HFFc6 (cell line): ENCODE data around the gene OAF. TPM values are rescaled to one million over a fixed set of nuclear protein-coding genes. Genes with fewer than 3 reads are reported as not detected.
"Not testable (repeated sequence)": the region's sequence is repeated elsewhere in the genome, so short reads cannot be mapped to it uniquely, and the experiment has no call there.

Source experiments
- DNase-seq: peaks from one replicate; pipeline ENCODE4 v3.0.0-alpha.2; 2018
- H3K27ac Mint-ChIP-seq: 2 replicates; pipeline ENCODE4 v1.8.0; 2020; ENCODE audit warnings: mild to moderate bottlenecking, mixed read lengths
- H3K27me3 Mint-ChIP-seq: 2 replicates; pipeline ENCODE4 v1.8.0; 2021; ENCODE audit warnings: mild to moderate bottlenecking, moderate library complexity, mixed read lengths; ENCODE audit not compliant: insufficient read depth
- H3K36me3 Mint-ChIP-seq: 2 replicates; pipeline ENCODE4 v1.8.0; 2021; ENCODE audit warnings: low read depth, mixed read lengths
- H3K4me1 Mint-ChIP-seq: 2 replicates; pipeline ENCODE4 v1.8.0; 2020; ENCODE audit warnings: low read depth, mixed read lengths
- H3K4me3 Mint-ChIP-seq: 2 replicates; pipeline ENCODE4 v1.8.0; 2020; ENCODE audit warnings: mild to moderate bottlenecking, moderate library complexity, mixed read lengths
- H3K9me3 Mint-ChIP-seq: 2 replicates; pipeline ENCODE4 v1.8.0; 2020; ENCODE audit warnings: mild to moderate bottlenecking, mixed read lengths
- total RNA-seq, 6 experiments: library from RNA; stranded (reverse); fragmentation: NEBNext Ultra II Directional; extraction: Animal tissue kit (Norgen Biotek cat#: 25700); gene quantifications; 2 replicates in 1 of 6; 3 replicates in 5 of 6; pipeline ENCODE4 v1.2.3, GENCODE V29; 2021
- TF ChIP-seq, protein P1 (sequence below): fragments of 200-600 bp; sonication (generic); IDR thresholded peaks from 2 replicates; pipeline ENCODE4 v1.5.0; 2021; ENCODE audit warnings: antibody characterized with exemption, mild to moderate bottlenecking

Gene OAF
- total RNA-seq, 6 experiments from 2014 or later, result 111 to 143 (median 123) TPM

GRCh38 chr11:120273432-120273831 lies 62.6 kb downstream of the OAF start:
- Mint-ChIP-seq H3K27ac (no peak overlapping the region), H3K4me1 (peaks cover 16% of the 10 kb centered on the region), H3K9me3 (no peaks in the 10 kb centered on the region), H3K27me3 (peaks cover 27% of the 10 kb centered on the region), H3K4me3 (no peak overlapping the region), H3K36me3 (no peaks in the 10 kb centered on the region)
- DNase-seq, result no peak
- TF ChIP-seq, protein P1, sequence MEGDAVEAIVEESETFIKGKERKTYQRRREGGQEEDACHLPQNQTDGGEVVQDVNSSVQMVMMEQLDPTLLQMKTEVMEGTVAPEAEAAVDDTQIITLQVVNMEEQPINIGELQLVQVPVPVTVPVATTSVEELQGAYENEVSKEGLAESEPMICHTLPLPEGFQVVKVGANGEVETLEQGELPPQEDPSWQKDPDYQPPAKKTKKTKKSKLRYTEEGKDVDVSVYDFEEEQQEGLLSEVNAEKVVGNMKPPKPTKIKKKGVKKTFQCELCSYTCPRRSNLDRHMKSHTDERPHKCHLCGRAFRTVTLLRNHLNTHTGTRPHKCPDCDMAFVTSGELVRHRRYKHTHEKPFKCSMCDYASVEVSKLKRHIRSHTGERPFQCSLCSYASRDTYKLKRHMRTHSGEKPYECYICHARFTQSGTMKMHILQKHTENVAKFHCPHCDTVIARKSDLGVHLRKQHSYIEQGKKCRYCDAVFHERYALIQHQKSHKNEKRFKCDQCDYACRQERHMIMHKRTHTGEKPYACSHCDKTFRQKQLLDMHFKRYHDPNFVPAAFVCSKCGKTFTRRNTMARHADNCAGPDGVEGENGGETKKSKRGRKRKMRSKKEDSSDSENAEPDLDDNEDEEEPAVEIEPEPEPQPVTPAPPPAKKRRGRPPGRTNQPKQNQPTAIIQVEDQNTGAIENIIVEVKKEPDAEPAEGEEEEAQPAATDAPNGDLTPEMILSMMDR, result no peak

- Mint-ChIP-seq H3K27me3 (peaks cover 29% of the 10 kb centered on the region), H3K4me1 (peaks cover 16% of the 10 kb centered on the region)
- DNase-seq, H3K9me3 Mint-ChIP-seq, H3K36me3 Mint-ChIP-seq, H3K27ac Mint-ChIP-seq, H3K4me3 Mint-ChIP-seq: not testable (repeated sequence)
These were observed 63.1 kb downstream of the OAF start for GRCh38 chr11:120273956-120274355.

DNA sequence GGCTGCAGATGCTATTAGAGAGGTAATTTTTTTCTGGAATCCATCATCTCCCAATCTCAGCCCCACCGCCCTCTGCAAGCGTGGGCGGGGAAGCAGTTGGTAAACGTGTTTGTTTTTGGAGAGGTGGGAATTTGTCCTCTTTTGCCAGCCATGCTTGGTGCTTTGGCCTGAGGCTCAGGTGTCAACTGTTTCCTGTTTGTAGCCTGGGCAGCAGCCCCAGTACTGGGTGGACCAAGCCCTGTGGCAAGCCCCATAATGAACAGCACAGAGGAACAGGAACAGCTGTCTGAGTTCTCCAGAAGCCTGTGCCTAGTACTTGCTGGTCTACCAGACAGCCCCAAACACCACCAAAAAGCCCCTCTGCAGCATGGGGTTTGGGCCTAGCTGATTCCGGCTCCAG lies 68.7 kb downstream of the OAF start:
- no peak overlapping the region for H3K27ac Mint-ChIP-seq
- H3K9me3 Mint-ChIP-seq, result no peaks in the 10 kb centered on the region
- 0 out of 2 replicates have a peak, but pooled peaks cover 5% of the 10 kb centered on the region for H3K4me1 Mint-ChIP-seq
- peaks cover 45% of the 10 kb centered on the region for H3K27me3 Mint-ChIP-seq
- TF ChIP-seq, protein P1, result no peak
- no peaks in the 10 kb centered on the region for H3K36me3 Mint-ChIP-seq
- DNase-seq, result no peak
- H3K4me3 Mint-ChIP-seq, result no peak overlapping the region

Other genes starting within 250 kb of the OAF start
- 1 to 10 TPM; 1.5 to 3.2 (median 3.1) TPM for gene TRIM29, start 72.9 kb upstream of the OAF start, total RNA-seq
- not detected for gene POU2F3, start 29.1 kb downstream of the OAF start, total RNA-seq
- gene TLCD5, start 114.3 kb downstream of the OAF start, total RNA-seq, result 10 to 100 TPM in 1 of 6 experiments, 1 to 10 TPM in 5; 7.8 to 10.2 (median 8.6) TPM
- gene ARHGEF12, start 125.4 kb downstream of the OAF start, total RNA-seq, result 10 to 100 TPM; 72.9 to 95.1 (median 85.0) TPM